HFFc6 (cell line): ENCODE results near the gene MSX1. TPM values are rescaled to one million over a fixed set of nuclear protein-coding genes. Genes with fewer than 3 reads are reported as not detected.

Source experiments
- DNase-seq: peaks from one replicate; pipeline ENCODE4 v3.0.0-alpha.2; 2018
- H3K27ac Mint-ChIP-seq: 2 replicates; pipeline ENCODE4 v1.8.0; 2020; ENCODE audit warnings: mild to moderate bottlenecking, mixed read lengths
- H3K27me3 Mint-ChIP-seq: 2 replicates; pipeline ENCODE4 v1.8.0; 2021; ENCODE audit warnings: mild to moderate bottlenecking, moderate library complexity, mixed read lengths; ENCODE audit not compliant: insufficient read depth
- H3K36me3 Mint-ChIP-seq: 2 replicates; pipeline ENCODE4 v1.8.0; 2021; ENCODE audit warnings: low read depth, mixed read lengths
- H3K4me1 Mint-ChIP-seq: 2 replicates; pipeline ENCODE4 v1.8.0; 2020; ENCODE audit warnings: low read depth, mixed read lengths
- H3K4me3 Mint-ChIP-seq: 2 replicates; pipeline ENCODE4 v1.8.0; 2020; ENCODE audit warnings: mild to moderate bottlenecking, moderate library complexity, mixed read lengths
- H3K9me3 Mint-ChIP-seq: 2 replicates; pipeline ENCODE4 v1.8.0; 2020; ENCODE audit warnings: mild to moderate bottlenecking, mixed read lengths
- total RNA-seq, 6 experiments: library from RNA; stranded (reverse); fragmentation: NEBNext Ultra II Directional; extraction: Animal tissue kit (Norgen Biotek cat#: 25700); gene quantifications; 2 replicates in 1 of 6; 3 replicates in 5 of 6; pipeline ENCODE4 v1.2.3, GENCODE V29; 2021
- TF ChIP-seq, protein P1 (sequence below): fragments of 200-600 bp; sonication (generic); IDR thresholded peaks from 2 replicates; pipeline ENCODE4 v1.5.0; 2021; ENCODE audit warnings: antibody characterized with exemption, mild to moderate bottlenecking

Gene MSX1
- total RNA-seq, 6 experiments from 2014 or later: 5.5 to 8.6 (median 7.2) TPM

DNA sequence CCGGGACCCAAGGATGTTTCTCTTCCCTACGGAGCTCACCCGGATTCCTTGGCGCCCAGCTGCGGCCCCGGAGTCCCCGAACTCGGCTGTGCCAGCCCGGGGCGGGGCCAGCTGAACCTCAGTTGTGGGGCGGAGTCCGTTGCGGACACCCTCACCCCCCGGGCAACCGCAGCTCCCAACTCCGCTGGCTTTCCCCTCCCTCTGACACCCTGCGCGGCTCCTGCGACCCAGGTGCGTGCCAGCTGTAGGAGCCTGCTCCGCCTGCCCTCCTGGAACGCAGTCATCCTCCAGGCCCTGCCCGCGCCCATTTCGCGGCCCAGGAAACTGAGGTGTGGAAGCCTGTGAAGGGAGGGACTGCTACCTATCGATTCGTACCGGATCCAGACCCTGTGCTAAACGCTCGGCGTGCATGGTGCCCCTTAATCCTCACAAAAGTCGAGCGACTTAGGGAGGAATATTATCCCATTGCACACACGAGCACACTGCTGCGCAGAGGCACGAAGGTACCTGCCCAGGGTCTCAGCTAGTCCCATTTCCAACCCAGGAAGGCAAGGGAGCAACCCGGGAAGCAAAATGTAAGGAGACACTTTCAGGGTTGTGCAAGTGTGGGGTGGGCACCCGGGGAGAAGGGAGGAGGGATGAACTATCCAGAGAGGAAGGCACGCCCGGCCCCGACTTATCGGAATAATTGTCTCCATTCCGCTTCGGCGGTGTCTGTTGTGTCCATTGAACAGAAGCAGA lies 12.3 kb downstream of the MSX1 start:
- Mint-ChIP-seq H3K9me3 (no peaks in the 10 kb centered on the region), H3K4me1 (peaks cover 8% of the 10 kb centered on the region), H3K27me3 (peaks cover 56% of the 10 kb centered on the region), H3K36me3 (no peaks in the 10 kb centered on the region), H3K27ac (no peak overlapping the region), H3K4me3 (no peak overlapping the region)
- TF ChIP-seq, protein P1, sequence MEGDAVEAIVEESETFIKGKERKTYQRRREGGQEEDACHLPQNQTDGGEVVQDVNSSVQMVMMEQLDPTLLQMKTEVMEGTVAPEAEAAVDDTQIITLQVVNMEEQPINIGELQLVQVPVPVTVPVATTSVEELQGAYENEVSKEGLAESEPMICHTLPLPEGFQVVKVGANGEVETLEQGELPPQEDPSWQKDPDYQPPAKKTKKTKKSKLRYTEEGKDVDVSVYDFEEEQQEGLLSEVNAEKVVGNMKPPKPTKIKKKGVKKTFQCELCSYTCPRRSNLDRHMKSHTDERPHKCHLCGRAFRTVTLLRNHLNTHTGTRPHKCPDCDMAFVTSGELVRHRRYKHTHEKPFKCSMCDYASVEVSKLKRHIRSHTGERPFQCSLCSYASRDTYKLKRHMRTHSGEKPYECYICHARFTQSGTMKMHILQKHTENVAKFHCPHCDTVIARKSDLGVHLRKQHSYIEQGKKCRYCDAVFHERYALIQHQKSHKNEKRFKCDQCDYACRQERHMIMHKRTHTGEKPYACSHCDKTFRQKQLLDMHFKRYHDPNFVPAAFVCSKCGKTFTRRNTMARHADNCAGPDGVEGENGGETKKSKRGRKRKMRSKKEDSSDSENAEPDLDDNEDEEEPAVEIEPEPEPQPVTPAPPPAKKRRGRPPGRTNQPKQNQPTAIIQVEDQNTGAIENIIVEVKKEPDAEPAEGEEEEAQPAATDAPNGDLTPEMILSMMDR: no peak
- no peak for DNase-seq

DNA sequence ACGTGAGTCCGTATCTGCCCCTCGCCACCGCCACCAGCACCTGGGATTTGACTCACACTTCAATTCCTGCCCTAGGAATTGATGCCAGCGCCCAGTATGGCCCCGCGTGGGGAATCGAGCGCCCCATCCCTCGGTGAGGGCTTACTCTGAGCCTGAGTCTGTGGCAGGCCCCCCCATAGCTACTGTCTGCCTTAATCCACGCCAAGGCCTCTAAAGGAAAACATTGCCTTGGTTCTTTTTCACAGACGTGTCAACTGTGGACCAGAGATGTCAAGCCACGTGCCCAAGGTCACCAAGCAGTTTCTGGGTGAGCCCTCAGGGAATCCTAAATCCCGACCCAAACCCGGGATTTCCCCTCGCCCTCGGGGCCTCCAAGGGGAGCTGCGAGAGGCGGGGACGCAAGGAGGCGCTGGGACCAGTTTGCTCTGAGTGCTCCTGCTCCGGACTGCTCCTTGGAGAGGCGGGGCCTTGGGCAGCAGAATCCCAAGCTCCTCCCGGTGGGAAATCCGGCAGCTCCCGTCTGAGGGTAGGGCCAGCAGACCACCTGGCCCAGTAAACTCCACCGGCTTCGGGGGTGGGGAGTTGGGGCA lies 12.9 kb downstream of the MSX1 start:
- Mint-ChIP-seq H3K9me3 (no peaks in the 10 kb centered on the region), H3K36me3 (no peaks in the 10 kb centered on the region), H3K4me3 (no peak overlapping the region), H3K4me1 (peaks cover 8% of the 10 kb centered on the region), H3K27ac (no peak overlapping the region), H3K27me3 (peaks cover 59% of the 10 kb centered on the region)
- TF ChIP-seq, protein P1: no peak
- DNase-seq: no peak

DNA sequence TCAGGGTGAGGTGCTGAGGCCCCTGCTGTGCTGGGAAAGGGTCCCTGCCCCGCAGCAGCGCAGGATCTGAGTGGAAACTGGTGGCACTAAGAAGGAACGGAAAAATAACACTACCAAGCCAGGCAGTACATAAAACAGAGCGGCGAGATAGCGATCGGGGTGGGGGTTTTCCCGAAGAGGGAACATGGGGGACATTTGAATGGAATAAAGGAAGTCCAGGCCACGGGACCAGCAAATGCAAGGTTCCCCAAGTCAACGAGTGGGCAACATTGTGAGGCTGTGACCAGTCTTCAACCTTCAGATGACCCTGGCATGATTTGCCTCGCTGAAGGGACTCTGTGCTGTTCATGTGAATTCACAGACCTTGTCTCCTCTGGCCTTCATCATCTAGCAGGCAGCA lies 13.7 kb downstream of the MSX1 start:
- H3K9me3 Mint-ChIP-seq: no peaks in the 10 kb centered on the region
- H3K36me3 Mint-ChIP-seq: no peaks in the 10 kb centered on the region
- no peak overlapping the region for H3K4me3 Mint-ChIP-seq
- peaks cover 8% of the 10 kb centered on the region for H3K4me1 Mint-ChIP-seq
- H3K27ac Mint-ChIP-seq: no peak overlapping the region
- no peak for DNase-seq
- TF ChIP-seq, protein P1: no peak
- peaks cover 62% of the 10 kb centered on the region for H3K27me3 Mint-ChIP-seq

DNA sequence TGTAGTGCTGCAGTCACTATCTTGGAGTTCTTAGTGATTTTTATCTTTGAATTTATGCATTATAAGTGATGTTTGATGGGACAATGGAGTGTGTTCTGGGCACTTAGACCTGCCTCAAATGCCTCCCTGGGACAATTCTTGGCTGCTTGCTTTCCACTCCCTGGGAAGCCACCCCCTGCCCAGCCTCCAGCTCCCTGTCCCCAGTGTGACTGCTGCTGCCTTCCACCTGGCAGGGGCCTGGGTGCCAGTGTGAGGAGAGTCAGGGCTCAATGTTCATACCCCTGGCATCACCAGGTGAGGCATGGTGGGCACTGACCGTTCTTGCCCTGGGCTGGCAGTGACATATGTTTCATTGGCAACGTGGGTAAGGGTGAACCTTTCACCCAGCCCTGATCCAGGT lies 14.8 kb downstream of the MSX1 start:
- Mint-ChIP-seq H3K9me3 (no peaks in the 10 kb centered on the region), H3K4me3 (no peak overlapping the region), H3K27ac (no peak overlapping the region), H3K36me3 (no peaks in the 10 kb centered on the region), H3K27me3 (peaks cover 60% of the 10 kb centered on the region), H3K4me1 (peaks cover 8% of the 10 kb centered on the region)
- TF ChIP-seq, protein P1: no peak
- DNase-seq: no peak

DNA sequence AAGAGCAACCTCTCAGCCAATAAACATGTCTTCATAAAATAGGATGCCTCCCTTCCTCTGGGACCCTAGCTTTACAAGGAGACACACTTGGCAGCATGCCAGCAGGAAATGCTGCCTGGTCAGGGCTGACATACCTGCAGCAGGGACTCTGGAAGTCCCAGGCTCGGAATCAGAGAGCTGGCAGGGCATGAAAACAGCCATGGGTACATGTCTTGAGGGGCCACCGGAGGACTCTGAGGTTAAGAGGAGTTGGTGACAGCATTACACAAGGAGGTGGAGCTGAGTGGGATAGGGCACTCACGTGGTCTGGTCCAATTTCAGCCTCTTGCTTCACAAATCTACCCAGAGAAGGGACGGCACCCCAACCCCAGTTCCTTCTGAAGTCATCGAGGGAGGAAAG lies 15.7 kb downstream of the MSX1 start:
- no peak for DNase-seq
- no peak overlapping the region for H3K4me3 Mint-ChIP-seq
- H3K9me3 Mint-ChIP-seq: no peaks in the 10 kb centered on the region
- H3K4me1 Mint-ChIP-seq: peaks cover 12% of the 10 kb centered on the region
- TF ChIP-seq, protein P1: no peak
- no peaks in the 10 kb centered on the region for H3K36me3 Mint-ChIP-seq
- H3K27ac Mint-ChIP-seq: no peak overlapping the region
- H3K27me3 Mint-ChIP-seq: peaks cover 51% of the 10 kb centered on the region
